Naive thymus-derived CD8-positive, alpha-beta T cell (primary cell): Measurements from ENCODE around the gene OTOF. TPM values are rescaled to one million over a fixed set of nuclear protein-coding genes. Genes with fewer than 3 reads are reported as not detected.
A peak's percentile ranks its signal among the peaks of the same experiment; 100 is the strongest.
"Not testable (repeated sequence)": the region's sequence is repeated elsewhere in the genome, so short reads cannot be mapped to it uniquely, and the experiment has no call there.

ENCODE experiments used
- ATAC-seq, 2 donors: fragments of 150-1000 bp; cut with Tn5 transposase in 1 of 2; sonication (Bioruptor Pico), chemical (Tn5 transposase) in 1 of 2; 1 replicate in 1 of 2; 2 replicates in 1 of 2; pipeline ENCODE4 v1.10.0; 2021; ENCODE audit warnings: mild to moderate bottlenecking in 2 of 2, moderate library complexity in 2 of 2
- POLR2A ChIA-PET: fragments of 350-600 bp; sonication (Branson Sonifier 250); formaldehyde crosslinking; loops from one replicate; lab custom pipeline; 2021; ENCODE audit warnings: antibody characterized with exemption; lab: Charles Lee
- DNase-seq, 10 donors: peaks; one replicate each; pipeline versions ENCODE4 v3.0.0 to v3.0.0-alpha.2; 2020 to 2022
- H3K27ac Mint-ChIP-seq, 10 donors: one replicate each; pipeline ENCODE4 v1.8.0; 2020 to 2022; ENCODE audit warnings: mild to moderate bottlenecking in 10 of 10, mixed read lengths in 10 of 10, moderate library complexity in 4 of 10, inconsistent platforms in 1 of 10
- H3K27me3 Mint-ChIP-seq, 5 donors: one replicate each; pipeline ENCODE4 v1.8.0; 2021 to 2022; ENCODE audit warnings: mixed read lengths in 5 of 5
- H3K36me3 Mint-ChIP-seq, 3 donors: one replicate each; pipeline ENCODE4 v1.8.0; 2020 to 2022; ENCODE audit warnings: mixed read lengths in 3 of 3, mild to moderate bottlenecking in 2 of 3, inconsistent platforms in 1 of 3
- H3K4me1 Mint-ChIP-seq, 4 donors: one replicate each; pipeline ENCODE4 v1.8.0; 2021 to 2022; ENCODE audit warnings: mixed read lengths in 4 of 4
- H3K4me3 Mint-ChIP-seq, 10 donors: one replicate each; pipeline ENCODE4 v1.8.0; 2020 to 2022; ENCODE audit warnings: mild to moderate bottlenecking in 10 of 10, mixed read lengths in 10 of 10, moderate library complexity in 6 of 10, inconsistent platforms in 1 of 10
- H3K9me3 Mint-ChIP-seq, 9 donors: one replicate each; pipeline ENCODE4 v1.8.0; 2020 to 2022; ENCODE audit warnings: mixed read lengths in 9 of 9, mild to moderate bottlenecking in 3 of 9, inconsistent platforms in 1 of 9, moderate library complexity in 1 of 9
- polyA plus RNA-seq, 3 donors: library from polyadenylated mRNA; unstranded; fragments of 300-500 nt; fragmentation: Illumina TruSeq; gene quantifications; one replicate each; pipeline ENCODE4 v1.2.3, GENCODE V29; 2021
- total RNA-seq, 8 experiments: library from RNA in 2 of 8; stranded (reverse) in 2 of 8; gene quantifications; one replicate each; pipeline ENCODE4 v1.2.3 and lab custom pipeline; 2021 to 2026

Gene OTOF
- total and polyA plus RNA-seq, 5 experiments from 2014 or later = 0.08 to 0.23 (median 0.11) TPM; not detected in 1

GRCh38 chr2:26474261-26474785 is 3.6 kb downstream of the OTOF start:
- H3K4me1 Mint-ChIP-seq = peaks cover 3 to 6% (median 5%) of the 10 kb centered on the region in 4 donors
- DNase-seq (no peak), ATAC-seq (no peak)
- peaks cover 0 to 4% (median 0%) of the 10 kb centered on the region in 5 donors for H3K27me3 Mint-ChIP-seq
- POLR2A ChIA-PET = no interaction called here
- H3K36me3 Mint-ChIP-seq = no peaks in the 10 kb centered on the region
- no peak overlapping the region for H3K4me3 Mint-ChIP-seq
- no peak overlapping the region for H3K27ac Mint-ChIP-seq
- peaks cover 0 to 9% (median 1%) of the 10 kb centered on the region in 9 donors for H3K9me3 Mint-ChIP-seq

GRCh38 chr2:26473796-26474195 is 4.1 kb downstream of the OTOF start:
- peaks cover 0 to 4% (median 0%) of the 10 kb centered on the region in 5 donors for H3K27me3 Mint-ChIP-seq
- DNase-seq (no peak), ATAC-seq (no peak)
- H3K4me1 Mint-ChIP-seq = peaks cover 3 to 6% (median 5%) of the 10 kb centered on the region in 4 donors
- no peak overlapping the region for H3K27ac Mint-ChIP-seq
- no peak overlapping the region for H3K4me3 Mint-ChIP-seq
- POLR2A ChIA-PET = no interaction called here
- H3K36me3 Mint-ChIP-seq = no peaks in the 10 kb centered on the region
- H3K9me3 Mint-ChIP-seq = peaks cover 0 to 13% (median 4%) of the 10 kb centered on the region in 9 donors

- POLR2A ChIA-PET = no interaction called here
- Mint-ChIP-seq H3K9me3 (peaks cover 0 to 13% (median 5%) of the 10 kb centered on the region in 9 donors), H3K27me3 (peaks cover 0 to 4% (median 0%) of the 10 kb centered on the region in 5 donors), H3K4me3 (no peak overlapping the region), H3K36me3 (no peaks in the 10 kb centered on the region), H3K27ac (no peak overlapping the region), H3K4me1 (peaks cover 3 to 6% (median 5%) of the 10 kb centered on the region in 4 donors)
- DNase-seq (no peak), ATAC-seq (no peak)
These were observed 4.9 kb downstream of the OTOF start for GRCh38 chr2:26472821-26473655.

- ATAC-seq = no peak
- POLR2A ChIA-PET = no interaction called here
- H3K4me3 Mint-ChIP-seq = peak overlapping the region in 1 of 10 donors; percentile 21
- DNase-seq = no peak
- H3K9me3 Mint-ChIP-seq = peaks cover 0 to 13% (median 5%) of the 10 kb centered on the region in 9 donors
- H3K36me3 Mint-ChIP-seq = no peaks in the 10 kb centered on the region
- peak overlapping the region in 2 of 10 donors; percentile 14 to 70 for H3K27ac Mint-ChIP-seq
- H3K4me1 Mint-ChIP-seq = no peaks in the 10 kb centered on the region
- peaks cover 0 to 1% (median 0%) of the 10 kb centered on the region in 5 donors for H3K27me3 Mint-ChIP-seq
These were observed 5.9 kb downstream of the OTOF start for GRCh38 chr2:26471766-26472706.

GRCh38 chr2:26471289-26471688 is 6.6 kb downstream of the OTOF start:
- Mint-ChIP-seq H3K27me3 (peaks cover 0 to 1% (median 0%) of the 10 kb centered on the region in 5 donors), H3K4me3 (no peak overlapping the region), H3K27ac (no peak overlapping the region), H3K36me3 (no peaks in the 10 kb centered on the region), H3K9me3 (peaks cover 0 to 13% (median 5%) of the 10 kb centered on the region in 9 donors), H3K4me1 (no peaks in the 10 kb centered on the region)
- POLR2A ChIA-PET = no interaction called here
- no peak for DNase-seq
- no peak for ATAC-seq

- peaks cover 0 to 1% (median 0%) of the 10 kb centered on the region in 5 donors for H3K27me3 Mint-ChIP-seq
- POLR2A ChIA-PET = no interaction called here
- ATAC-seq (no peak), DNase-seq (no peak)
- no peaks in the 10 kb centered on the region for H3K36me3 Mint-ChIP-seq
- H3K4me1 Mint-ChIP-seq = no peaks in the 10 kb centered on the region
- no peak overlapping the region for H3K27ac Mint-ChIP-seq
- H3K9me3 Mint-ChIP-seq = peaks cover 0 to 13% (median 5%) of the 10 kb centered on the region in 9 donors
- H3K4me3 Mint-ChIP-seq = no peak overlapping the region
These were observed 7.2 kb downstream of the OTOF start for GRCh38 chr2:26470601-26471260.

- H3K36me3 Mint-ChIP-seq = no peaks in the 10 kb centered on the region
- no peak overlapping the region for H3K4me3 Mint-ChIP-seq
- POLR2A ChIA-PET = no interaction called here
- H3K9me3 Mint-ChIP-seq = peaks cover 0 to 13% (median 5%) of the 10 kb centered on the region in 9 donors
- ATAC-seq (no peak), DNase-seq (no peak)
- H3K27me3 Mint-ChIP-seq = peaks cover 0 to 1% (median 0%) of the 10 kb centered on the region in 5 donors
- no peaks in the 10 kb centered on the region for H3K4me1 Mint-ChIP-seq
- no peak overlapping the region for H3K27ac Mint-ChIP-seq
These were observed 8.0 kb downstream of the OTOF start for GRCh38 chr2:26469955-26470354.

GRCh38 chr2:26469092-26469710 is 8.7 kb downstream of the OTOF start:
- peaks cover 0 to 13% (median 5%) of the 10 kb centered on the region in 9 donors for H3K9me3 Mint-ChIP-seq
- H3K36me3 Mint-ChIP-seq = no peaks in the 10 kb centered on the region
- H3K4me1 Mint-ChIP-seq = no peaks in the 10 kb centered on the region
- H3K4me3 Mint-ChIP-seq = no peak overlapping the region
- DNase-seq (peak in 9 of 10 donors; percentile 18 to 56 (median 40)), ATAC-seq (no peak)
- POLR2A ChIA-PET = no interaction called here
- H3K27ac Mint-ChIP-seq = no peak overlapping the region
- peaks cover 0 to 1% (median 0%) of the 10 kb centered on the region in 5 donors for H3K27me3 Mint-ChIP-seq

- H3K27me3 Mint-ChIP-seq, POLR2A ChIA-PET, ATAC-seq, H3K4me1 Mint-ChIP-seq, H3K4me3 Mint-ChIP-seq, H3K36me3 Mint-ChIP-seq: not testable (repeated sequence)
- peak in 1 of 10 donors; percentile 22 for DNase-seq
- peaks cover 0 to 13% (median 5%) of the 10 kb centered on the region in 9 donors for H3K9me3 Mint-ChIP-seq
- peak overlapping the region in 1 of 10 donors; percentile 44 for H3K27ac Mint-ChIP-seq
These were observed 9.4 kb downstream of the OTOF start for GRCh38 chr2:26468544-26468943.

GRCh38 chr2:26466662-26467310 is 11.1 kb downstream of the OTOF start:
- DNase-seq = peak in 1 of 10 donors; percentile 42
- Mint-ChIP-seq H3K36me3 (no peaks in the 10 kb centered on the region), H3K27me3 (peaks cover 0 to 1% (median 0%) of the 10 kb centered on the region in 5 donors), H3K4me1 (no peaks in the 10 kb centered on the region), H3K9me3 (peaks cover 0 to 13% (median 5%) of the 10 kb centered on the region in 9 donors), H3K4me3 (no peak overlapping the region), H3K27ac (no peak overlapping the region)
- ATAC-seq = no peak
- POLR2A ChIA-PET = no interaction called here

- H3K9me3 Mint-ChIP-seq = peaks cover 0 to 13% (median 5%) of the 10 kb centered on the region in 9 donors
- no peak overlapping the region for H3K27ac Mint-ChIP-seq
- ATAC-seq (no peak), DNase-seq (peak in 1 of 10 donors; percentile 38)
- H3K27me3 Mint-ChIP-seq = peaks cover 0 to 1% (median 0%) of the 10 kb centered on the region in 5 donors
- POLR2A ChIA-PET = no interaction called here
- H3K4me3 Mint-ChIP-seq = no peak overlapping the region
- no peaks in the 10 kb centered on the region for H3K36me3 Mint-ChIP-seq
- no peaks in the 10 kb centered on the region for H3K4me1 Mint-ChIP-seq
These were observed 11.9 kb downstream of the OTOF start for GRCh38 chr2:26465981-26466471.
